ENCODE results near the gene ZNF44. TPM values are rescaled to one million over a fixed set of nuclear protein-coding genes. Genes with fewer than 3 reads are reported as not detected.
A peak's percentile ranks its signal among the peaks of the same experiment; 100 is the strongest.

Gene ZNF44
- 0.65 and 0.74 TPM in 2 replicates for polyA plus RNA-seq (2011; rRNA removed)
- polyA plus RNA-seq (2012; cell fraction: cytosol; rRNA removed): 0.17 and 0.38 TPM in 2 replicates
- polyA plus RNA-seq (2012; cell fraction: nucleus; rRNA removed): 0.55 TPM in 2 replicates
- 0.66 to 0.80 TPM (median 0.76 TPM) in 3 replicates for polyA plus RNA-seq (2017; fragmentation: RNase III; extraction: RNeasy Plus Mini Kit Qiagen cat#74134 plus additional on column Dnase treatment)
- polyA minus RNA-seq (2011; rRNA and poly(A)+ RNA removed): 0.17 and 0.24 TPM in 2 replicates

DNA sequence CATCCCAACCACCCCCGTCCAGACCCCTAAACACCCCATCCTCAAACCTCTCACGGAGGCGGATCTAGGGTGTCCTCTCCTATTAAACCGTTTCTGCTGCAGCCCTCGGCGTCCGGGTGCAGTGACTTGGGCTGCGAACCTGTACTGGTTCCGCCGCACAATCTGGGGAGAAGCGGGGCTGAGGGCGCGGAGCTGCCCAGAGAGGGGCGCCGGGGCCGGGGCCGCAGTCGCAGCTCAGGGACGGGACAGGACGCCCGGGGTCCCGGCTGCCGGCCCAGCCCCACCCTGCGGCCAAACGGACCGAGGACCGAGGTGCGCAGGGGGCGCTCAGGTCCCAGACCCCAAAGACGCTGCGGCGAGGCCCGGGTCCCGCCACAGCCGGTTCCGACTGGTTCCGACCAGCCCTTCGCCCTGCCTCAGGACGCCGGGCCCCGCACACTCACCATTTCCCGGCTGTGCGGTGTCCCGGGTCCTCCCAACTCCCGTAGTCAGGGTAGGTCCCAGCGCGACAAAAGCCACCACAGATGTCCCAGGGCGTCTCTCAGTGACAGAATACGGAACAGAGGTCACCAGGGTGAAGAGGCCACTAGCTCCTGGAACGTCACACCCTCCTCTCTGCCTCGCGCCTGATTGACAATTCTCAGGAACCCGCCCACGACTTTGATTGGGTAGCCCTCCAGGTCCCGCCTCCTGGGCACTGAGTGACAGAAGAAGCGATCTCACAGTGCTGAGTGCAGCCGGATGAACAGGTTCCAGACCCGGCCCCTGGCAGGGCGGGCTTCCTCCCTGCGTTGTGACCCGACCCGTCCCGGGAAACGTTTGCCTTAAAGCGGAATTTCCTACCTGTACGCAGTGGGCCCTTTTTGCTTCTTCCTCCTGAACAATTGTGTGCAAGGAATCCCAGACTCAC is at the start of gene ZNF44:
Gene ZNF44, minus strand, starts transcription at position 635 of the 910 bp plus-strand sequence. Its CDS starts 189 bp downstream, at position 446.
- DNase-seq (ENCODE audit: low read depth in 1 of 2, low spot score in 1 of 2) (peak; percentile 25 to 74), ATAC-seq (peak; percentile 96 to 98), FAIRE-seq (no peak)
- Histone ChIP-seq H3K4me1 (no peaks in the 10 kb centered on the region), H3K9me3 (peaks cover 2% of the 10 kb centered on the region; the same call in 2 of the 3 replicates), H3K4me2 (peak within 1 kb of the TSS; percentile 54), H3K4me3 (peak within 1 kb of the TSS; percentile 49), H3K27ac (peak within 1 kb of the TSS in 1 of 2 experiments; percentile 76; a peak in 3 of 6 replicates)
- ChIA-PET POLR2A (interaction anchor here (0.6 to 1.0 kb wide), 3 partner anchors 106 to 146 kb away, joined by 3 read pairs; partner anchors contain the start of genes ZNF136, ZNF443 and ZNF799), CTCF (interaction anchor here (0.5 kb wide), 1 partner anchor 355 kb away, joined by 5 read pairs; no protein-coding TSS in a partner anchor)
- 0% methylated on average over 12 of the region's 66 CpGs for WGBS (ENCODE audit: missing lambda C conversion rate)
- TF ChIP-seq, protein P1, sequence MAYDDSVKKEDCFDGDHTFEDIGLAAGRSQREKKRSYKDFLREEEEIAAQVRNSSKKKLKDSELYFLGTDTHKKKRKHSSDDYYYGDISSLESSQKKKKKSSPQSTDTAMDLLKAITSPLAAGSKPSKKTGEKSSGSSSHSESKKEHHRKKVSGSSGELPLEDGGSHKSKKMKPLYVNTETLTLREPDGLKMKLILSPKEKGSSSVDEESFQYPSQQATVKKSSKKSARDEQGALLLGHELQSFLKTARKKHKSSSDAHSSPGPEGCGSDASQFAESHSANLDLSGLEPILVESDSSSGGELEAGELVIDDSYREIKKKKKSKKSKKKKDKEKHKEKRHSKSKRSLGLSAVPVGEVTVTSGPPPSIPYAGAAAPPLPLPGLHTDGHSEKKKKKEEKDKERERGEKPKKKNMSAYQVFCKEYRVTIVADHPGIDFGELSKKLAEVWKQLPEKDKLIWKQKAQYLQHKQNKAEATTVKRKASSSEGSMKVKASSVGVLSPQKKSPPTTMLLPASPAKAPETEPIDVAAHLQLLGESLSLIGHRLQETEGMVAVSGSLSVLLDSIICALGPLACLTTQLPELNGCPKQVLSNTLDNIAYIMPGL (CRISPR knock-in tag; IDR thresholded peaks at IDR 0.05; ENCODE audit: borderline replicate concordance): no peak
- TF ChIP-seq MYC (IDR thresholded peaks at IDR 0.05; ENCODE audit: borderline replicate concordance, low read length) (no peak), FOXS1 (CRISPR knock-in tag; IDR thresholded peaks at IDR 0.05) (no peak)

DNA sequence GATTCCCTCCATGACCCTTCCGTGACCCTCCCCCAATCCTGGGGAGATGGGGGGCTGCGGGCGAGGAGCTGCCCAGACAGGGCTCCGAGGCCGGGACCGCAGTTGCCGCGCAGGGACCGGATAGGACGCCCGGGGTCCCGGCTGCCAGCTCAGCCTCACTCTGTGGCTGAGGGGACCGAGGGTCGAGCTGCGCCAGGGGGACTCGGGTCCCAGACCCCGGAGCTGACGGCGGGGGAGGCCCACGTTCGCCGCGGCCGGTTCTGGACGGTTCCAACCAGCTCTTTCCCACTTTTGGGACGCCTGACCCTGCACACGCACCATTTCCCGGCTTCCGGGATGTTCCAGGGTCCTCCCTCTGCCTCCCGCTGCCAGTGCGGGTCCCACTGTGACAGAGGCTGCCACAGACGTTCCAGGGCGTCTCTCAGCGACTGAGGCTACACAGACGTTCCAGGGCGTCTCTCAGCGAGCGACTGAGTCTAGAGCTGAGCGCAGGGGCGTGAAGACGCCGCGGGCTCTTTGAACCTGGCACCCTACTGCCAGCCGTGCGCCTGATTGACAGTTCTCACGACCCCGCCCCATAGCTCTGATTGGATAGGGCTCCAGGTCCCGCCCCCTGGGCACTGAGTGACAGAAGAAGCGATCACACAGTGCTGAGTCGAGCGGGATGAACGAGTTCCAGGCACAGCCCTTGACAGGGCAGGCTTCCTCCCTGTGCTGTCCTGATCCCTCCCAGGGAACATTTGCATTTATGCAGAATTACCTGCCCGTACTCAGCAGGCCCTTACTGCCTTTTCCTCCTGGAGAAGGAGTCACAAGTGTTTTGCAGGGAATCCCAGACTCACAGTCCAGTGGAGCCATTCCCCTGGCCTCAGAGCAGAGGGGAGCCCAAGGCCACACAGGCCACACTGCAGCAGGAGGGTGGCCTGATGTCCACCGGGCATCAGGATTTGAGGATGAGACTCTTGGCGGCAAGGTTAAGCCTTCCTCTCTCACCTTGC is 38.8 kb upstream of the ZNF44 start, which contains the start of gene ZNF563:
Gene ZNF563, minus strand, starts transcription at position 472 of the 998 bp plus-strand sequence. Its CDS starts 151 bp downstream, at position 321.
- no peak for FAIRE-seq
- ChIA-PET POLR2A (no interaction called here), CTCF (interaction anchor here (0.7 kb wide), 1 partner anchor 11 kb away, joined by 3 read pairs; no protein-coding TSS in a partner anchor)
- no peak within 1 kb of the TSS for H3K27ac ChIP-seq
- ATAC-seq: no peak
- 19% methylated on average over 24 of the region's 55 CpGs for WGBS (ENCODE audit: missing lambda C conversion rate)
- no peaks in the 10 kb centered on the region; the same call in 2 of the 3 replicates for H3K9me3 ChIP-seq
- TF ChIP-seq ZNF302 (CRISPR knock-in tag; IDR thresholded peaks at IDR 0.05) (no peak), EHF (CRISPR knock-in tag; IDR thresholded peaks at IDR 0.05) (no peak)
- TF ChIP-seq, protein P2, sequence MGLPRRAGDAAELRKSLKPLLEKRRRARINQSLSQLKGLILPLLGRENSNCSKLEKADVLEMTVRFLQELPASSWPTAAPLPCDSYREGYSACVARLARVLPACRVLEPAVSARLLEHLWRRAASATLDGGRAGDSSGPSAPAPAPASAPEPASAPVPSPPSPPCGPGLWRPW (IDR thresholded peaks at IDR 0.05): no peak
- TF ChIP-seq, protein P3, sequence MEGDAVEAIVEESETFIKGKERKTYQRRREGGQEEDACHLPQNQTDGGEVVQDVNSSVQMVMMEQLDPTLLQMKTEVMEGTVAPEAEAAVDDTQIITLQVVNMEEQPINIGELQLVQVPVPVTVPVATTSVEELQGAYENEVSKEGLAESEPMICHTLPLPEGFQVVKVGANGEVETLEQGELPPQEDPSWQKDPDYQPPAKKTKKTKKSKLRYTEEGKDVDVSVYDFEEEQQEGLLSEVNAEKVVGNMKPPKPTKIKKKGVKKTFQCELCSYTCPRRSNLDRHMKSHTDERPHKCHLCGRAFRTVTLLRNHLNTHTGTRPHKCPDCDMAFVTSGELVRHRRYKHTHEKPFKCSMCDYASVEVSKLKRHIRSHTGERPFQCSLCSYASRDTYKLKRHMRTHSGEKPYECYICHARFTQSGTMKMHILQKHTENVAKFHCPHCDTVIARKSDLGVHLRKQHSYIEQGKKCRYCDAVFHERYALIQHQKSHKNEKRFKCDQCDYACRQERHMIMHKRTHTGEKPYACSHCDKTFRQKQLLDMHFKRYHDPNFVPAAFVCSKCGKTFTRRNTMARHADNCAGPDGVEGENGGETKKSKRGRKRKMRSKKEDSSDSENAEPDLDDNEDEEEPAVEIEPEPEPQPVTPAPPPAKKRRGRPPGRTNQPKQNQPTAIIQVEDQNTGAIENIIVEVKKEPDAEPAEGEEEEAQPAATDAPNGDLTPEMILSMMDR (IDR thresholded peaks at IDR 0.05): no peak
- DNase-seq (ENCODE audit: low read depth in 1 of 2, low spot score in 1 of 2): no peak
- H3K4me1 ChIP-seq: no peaks in the 10 kb centered on the region
- no peak within 1 kb of the TSS for H3K4me3 ChIP-seq
- no peak within 1 kb of the TSS for H3K4me2 ChIP-seq

DNA sequence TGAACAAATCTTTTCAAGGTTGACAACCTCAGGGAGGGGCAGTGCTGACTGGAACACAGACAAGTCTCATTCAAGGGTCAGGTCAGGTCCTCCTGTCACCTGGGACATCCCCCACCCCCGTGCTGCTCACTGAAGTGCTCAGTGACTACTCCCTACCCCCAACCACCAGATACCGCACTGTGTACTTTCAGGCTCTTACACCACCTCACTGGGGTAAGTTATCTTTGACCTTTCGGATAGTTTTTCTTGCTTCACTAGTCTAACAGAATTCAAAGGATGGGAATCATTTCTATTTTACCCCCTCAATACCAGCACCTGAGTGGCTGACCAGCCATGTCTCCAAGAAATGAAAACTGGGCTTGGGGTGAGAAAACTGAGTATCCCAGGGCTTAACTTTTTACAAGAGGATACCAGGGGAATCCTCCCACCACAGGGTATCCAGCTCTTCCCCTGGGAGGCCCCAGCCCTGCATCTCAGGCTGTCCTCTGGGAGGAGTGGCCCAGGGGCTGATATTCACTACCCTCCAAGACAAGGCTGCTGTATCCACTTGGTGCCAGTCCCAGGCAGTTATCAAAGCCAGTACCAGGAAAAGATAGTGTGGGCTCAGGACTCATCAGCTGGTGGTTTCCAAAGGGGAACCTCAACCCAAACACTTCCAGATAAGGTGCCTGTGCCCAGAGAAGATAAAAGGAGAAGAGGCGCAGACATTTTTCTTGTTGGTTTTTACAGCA is 36.7 kb upstream of the ZNF44 start:
- CTCF ChIA-PET: no interaction called here
- Histone ChIP-seq H3K4me2 (no peak overlapping the region), H3K4me3 (no peak overlapping the region), H3K4me1 (no peaks in the 10 kb centered on the region), H3K27ac (no peak overlapping the region), H3K9me3 (no peaks in the 10 kb centered on the region; the same call in 2 of the 3 replicates)
- WGBS (ENCODE audit: missing lambda C conversion rate): 22% methylated on average over 4 of the region's 4 CpGs
- FAIRE-seq (no peak), DNase-seq (ENCODE audit: low read depth in 1 of 2, low spot score in 1 of 2) (no peak), ATAC-seq (no peak)
- TF ChIP-seq, protein P4, sequence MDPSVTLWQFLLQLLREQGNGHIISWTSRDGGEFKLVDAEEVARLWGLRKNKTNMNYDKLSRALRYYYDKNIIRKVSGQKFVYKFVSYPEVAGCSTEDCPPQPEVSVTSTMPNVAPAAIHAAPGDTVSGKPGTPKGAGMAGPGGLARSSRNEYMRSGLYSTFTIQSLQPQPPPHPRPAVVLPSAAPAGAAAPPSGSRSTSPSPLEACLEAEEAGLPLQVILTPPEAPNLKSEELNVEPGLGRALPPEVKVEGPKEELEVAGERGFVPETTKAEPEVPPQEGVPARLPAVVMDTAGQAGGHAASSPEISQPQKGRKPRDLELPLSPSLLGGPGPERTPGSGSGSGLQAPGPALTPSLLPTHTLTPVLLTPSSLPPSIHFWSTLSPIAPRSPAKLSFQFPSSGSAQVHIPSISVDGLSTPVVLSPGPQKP (IDR thresholded peaks at IDR 0.05; ENCODE audit: low read depth, low read length): no peak
- no peak for TF ChIP-seq NR3C1 (IDR thresholded peaks at IDR 0.05)
- TF ChIP-seq, protein P5, sequence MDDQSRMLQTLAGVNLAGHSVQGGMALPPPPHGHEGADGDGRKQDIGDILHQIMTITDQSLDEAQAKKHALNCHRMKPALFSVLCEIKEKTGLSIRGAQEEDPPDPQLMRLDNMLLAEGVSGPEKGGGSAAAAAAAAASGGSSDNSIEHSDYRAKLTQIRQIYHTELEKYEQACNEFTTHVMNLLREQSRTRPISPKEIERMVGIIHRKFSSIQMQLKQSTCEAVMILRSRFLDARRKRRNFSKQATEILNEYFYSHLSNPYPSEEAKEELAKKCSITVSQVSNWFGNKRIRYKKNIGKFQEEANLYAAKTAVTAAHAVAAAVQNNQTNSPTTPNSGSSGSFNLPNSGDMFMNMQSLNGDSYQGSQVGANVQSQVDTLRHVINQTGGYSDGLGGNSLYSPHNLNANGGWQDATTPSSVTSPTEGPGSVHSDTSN (IDR thresholded peaks at IDR 0.05): no peak
- TF ChIP-seq, protein P2 (IDR thresholded peaks at IDR 0.05): no peak
- no peak for TF ChIP-seq CHD2 (IDR thresholded peaks at IDR 0.05; ENCODE audit: low read length, partially characterized antibody)
- no peak for TF ChIP-seq RCOR1 (IDR thresholded peaks at IDR 0.05; ENCODE audit: low read depth, low read length)
- TF ChIP-seq KDM5A (IDR thresholded peaks at IDR 0.05): no peak
- no peak for TF ChIP-seq ESRRA (IDR thresholded peaks at IDR 0.05; ENCODE audit: borderline replicate concordance, low read length)
- TF ChIP-seq, protein P6, sequence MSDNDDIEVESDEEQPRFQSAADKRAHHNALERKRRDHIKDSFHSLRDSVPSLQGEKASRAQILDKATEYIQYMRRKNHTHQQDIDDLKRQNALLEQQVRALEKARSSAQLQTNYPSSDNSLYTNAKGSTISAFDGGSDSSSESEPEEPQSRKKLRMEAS (IDR thresholded peaks at IDR 0.05): no peak
- TF ChIP-seq RNF2 (IDR thresholded peaks at IDR 0.05; ENCODE audit: borderline replicate concordance, low read depth): no peak
- POLR2A ChIA-PET: no interaction called here

All from A549 (cell line).